Measurements from ENCODE around the gene FBXL7.

- TF ChIP-seq CTCF (conservative IDR thresholded peaks at IDR 0.05; ENCODE audit: low read length) (no peak), EZH2phosphoT487 (IDR thresholded peaks at IDR 0.05; ENCODE audit: borderline replicate concordance) (no peak)
These were observed 451.1 kb downstream of the FBXL7 start for GRCh38 chr5:15951126-15951525.
